Epithelial cell of proximal tubule (primary cell): Measurements from ENCODE around the gene NFASC. TPM values are rescaled to one million over a fixed set of nuclear protein-coding genes. Genes with fewer than 3 reads are reported as not detected.

Experiments used
- DNase-seq: peaks from one replicate; pipeline ENCODE4 v3.0.0-alpha.2; 2011; ENCODE audit warnings: low read depth
- H3K4me3 ChIP-seq: 2 replicates; pipeline ENCODE4 v1.5.1; 2011; ENCODE audit warnings: low read depth, mild to moderate bottlenecking, low read length
- total RNA-seq: library from RNA; depleted of rRNA; stranded (reverse); fragments of >200 nt; gene quantifications from 2 replicates; pipeline ENCODE4 v1.2.3, GENCODE V29; 2015
- TF ChIP-seq, protein P1 (sequence below): conservative IDR thresholded peaks from 2 replicates; pipeline ENCODE4 v1.5.1; 2012; ENCODE audit warnings: low read depth, mild to moderate bottlenecking, low read length

The NFASC gene
- total RNA-seq, 1 donor from 2014 or later: 0.29 TPM

- H3K4me3 ChIP-seq: no peak overlapping the region
- DNase-seq: no peak
- TF ChIP-seq, protein P1, sequence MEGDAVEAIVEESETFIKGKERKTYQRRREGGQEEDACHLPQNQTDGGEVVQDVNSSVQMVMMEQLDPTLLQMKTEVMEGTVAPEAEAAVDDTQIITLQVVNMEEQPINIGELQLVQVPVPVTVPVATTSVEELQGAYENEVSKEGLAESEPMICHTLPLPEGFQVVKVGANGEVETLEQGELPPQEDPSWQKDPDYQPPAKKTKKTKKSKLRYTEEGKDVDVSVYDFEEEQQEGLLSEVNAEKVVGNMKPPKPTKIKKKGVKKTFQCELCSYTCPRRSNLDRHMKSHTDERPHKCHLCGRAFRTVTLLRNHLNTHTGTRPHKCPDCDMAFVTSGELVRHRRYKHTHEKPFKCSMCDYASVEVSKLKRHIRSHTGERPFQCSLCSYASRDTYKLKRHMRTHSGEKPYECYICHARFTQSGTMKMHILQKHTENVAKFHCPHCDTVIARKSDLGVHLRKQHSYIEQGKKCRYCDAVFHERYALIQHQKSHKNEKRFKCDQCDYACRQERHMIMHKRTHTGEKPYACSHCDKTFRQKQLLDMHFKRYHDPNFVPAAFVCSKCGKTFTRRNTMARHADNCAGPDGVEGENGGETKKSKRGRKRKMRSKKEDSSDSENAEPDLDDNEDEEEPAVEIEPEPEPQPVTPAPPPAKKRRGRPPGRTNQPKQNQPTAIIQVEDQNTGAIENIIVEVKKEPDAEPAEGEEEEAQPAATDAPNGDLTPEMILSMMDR: no peak
These were observed 97.5 kb downstream of the NFASC start for GRCh38 chr1:204968135-204968534.

- H3K4me3 ChIP-seq: no peak overlapping the region
- TF ChIP-seq, protein P1: no peak
- no peak for DNase-seq
These were observed 98.3 kb downstream of the NFASC start for GRCh38 chr1:204968951-204969350.

- no peak for DNase-seq
- TF ChIP-seq, protein P1: no peak
- H3K4me3 ChIP-seq: no peak overlapping the region
These were observed 100.3 kb downstream of the NFASC start for GRCh38 chr1:204970937-204971336.

DNA sequence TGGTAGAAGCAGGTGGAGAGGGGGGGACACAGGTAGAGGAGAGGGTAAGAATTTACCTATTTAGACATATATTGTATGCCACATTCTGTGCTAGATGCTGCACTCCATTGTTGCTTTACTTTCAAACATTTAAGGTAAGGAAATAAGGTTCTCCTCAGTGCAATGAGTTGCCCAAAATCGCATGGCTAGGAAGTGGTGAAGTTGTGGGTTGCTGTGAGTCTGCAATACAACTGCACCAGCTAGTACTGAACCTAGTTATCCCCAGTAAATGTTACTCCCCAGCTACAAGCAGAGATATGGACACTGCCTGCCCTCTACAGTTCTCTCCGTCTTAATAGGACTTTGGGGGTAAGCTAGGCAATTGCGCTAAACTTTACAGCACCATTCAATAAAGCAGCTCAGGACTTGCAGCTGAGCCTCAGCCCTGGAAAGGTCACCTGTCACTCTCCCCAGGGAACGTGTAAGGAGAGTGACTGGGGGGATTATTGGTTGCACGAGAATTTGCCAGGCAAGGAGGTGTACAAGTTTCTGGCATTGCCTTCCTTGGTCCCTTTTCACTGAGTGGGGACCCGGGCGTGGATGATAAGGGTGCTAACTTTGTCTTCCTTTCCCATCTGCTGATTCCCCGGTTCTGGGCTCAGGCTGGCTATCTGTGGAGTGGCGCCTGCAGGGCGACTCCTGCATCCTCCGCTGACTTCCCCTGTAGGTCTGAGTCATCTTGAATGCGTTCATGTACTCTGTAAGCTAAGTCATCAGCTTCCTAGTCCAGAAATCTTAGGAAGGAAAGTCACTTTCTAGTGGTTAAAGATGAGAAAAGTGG, 101.1 kb downstream of the NFASC start:
- DNase-seq: no peak
- TF ChIP-seq, protein P1: no peak
- no peak overlapping the region for H3K4me3 ChIP-seq

- H3K4me3 ChIP-seq: no peak overlapping the region
- TF ChIP-seq, protein P1: no peak
- DNase-seq: no peak
These were observed 101.8 kb downstream of the NFASC start for GRCh38 chr1:204972426-204972825.

DNA sequence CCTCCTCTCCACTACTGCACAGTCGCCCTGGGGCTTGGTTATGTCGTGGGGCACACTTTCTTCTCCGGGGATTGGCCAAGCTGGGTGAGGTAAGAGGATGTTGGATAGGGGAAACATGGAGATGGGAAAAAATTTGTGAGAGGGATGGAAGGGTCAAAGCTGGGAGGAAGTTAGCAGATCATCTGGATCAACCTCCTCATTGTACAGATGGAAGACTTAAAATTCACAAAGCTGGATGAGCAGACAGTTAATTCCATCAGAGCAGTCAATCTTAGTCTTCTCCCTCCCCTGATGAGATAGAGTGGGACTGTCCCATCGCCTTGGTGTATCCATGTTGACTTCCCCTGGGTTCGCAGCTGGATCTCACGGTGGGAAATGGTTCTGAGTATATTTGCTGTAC, 102.8 kb downstream of the NFASC start:
- TF ChIP-seq, protein P1: no peak
- H3K4me3 ChIP-seq: no peak overlapping the region
- DNase-seq: no peak

- no peak for DNase-seq
- no peak overlapping the region for H3K4me3 ChIP-seq
- TF ChIP-seq, protein P1: no peak
These were observed 103.7 kb downstream of the NFASC start for GRCh38 chr1:204974327-204974726.
